ENCODE results near the gene DDAH1.
A peak's percentile ranks its signal among the peaks of the same experiment; 100 is the strongest.
"Not testable (repeated sequence)": the region's sequence is repeated elsewhere in the genome, so short reads cannot be mapped to it uniquely, and the experiment has no call there.

Gene DDAH1

GRCh38 chr1:85360730-85361493, 104.0 kb downstream of the DDAH1 start:
- Histone ChIP-seq H3K79me2 (ENCODE audit: control insufficient read depth, insufficient read depth, low read length, unreplicated experiment) (peaks cover 54% of the 10 kb centered on the region), H3K4me1 (ENCODE audit: control insufficient read depth, insufficient read depth, low read length, unreplicated experiment) (peaks cover 52% of the 10 kb centered on the region), H2AFZ (ENCODE audit: low read length, unreplicated experiment) (peak overlapping the region; percentile 34), H3K27ac (ENCODE audit: low read depth, low read length) (peak overlapping the region; percentile 81), H3K27me3 (ENCODE audit: insufficient read depth, low read length) (no peaks in the 10 kb centered on the region), H3K36me3 (ENCODE audit: insufficient read depth, low read length) (no peaks in the 10 kb centered on the region; the same call in 1 of the 2 replicates), H3K4me3 (ENCODE audit: low read depth, low read length) (peak overlapping the region; percentile 46)

DNA sequence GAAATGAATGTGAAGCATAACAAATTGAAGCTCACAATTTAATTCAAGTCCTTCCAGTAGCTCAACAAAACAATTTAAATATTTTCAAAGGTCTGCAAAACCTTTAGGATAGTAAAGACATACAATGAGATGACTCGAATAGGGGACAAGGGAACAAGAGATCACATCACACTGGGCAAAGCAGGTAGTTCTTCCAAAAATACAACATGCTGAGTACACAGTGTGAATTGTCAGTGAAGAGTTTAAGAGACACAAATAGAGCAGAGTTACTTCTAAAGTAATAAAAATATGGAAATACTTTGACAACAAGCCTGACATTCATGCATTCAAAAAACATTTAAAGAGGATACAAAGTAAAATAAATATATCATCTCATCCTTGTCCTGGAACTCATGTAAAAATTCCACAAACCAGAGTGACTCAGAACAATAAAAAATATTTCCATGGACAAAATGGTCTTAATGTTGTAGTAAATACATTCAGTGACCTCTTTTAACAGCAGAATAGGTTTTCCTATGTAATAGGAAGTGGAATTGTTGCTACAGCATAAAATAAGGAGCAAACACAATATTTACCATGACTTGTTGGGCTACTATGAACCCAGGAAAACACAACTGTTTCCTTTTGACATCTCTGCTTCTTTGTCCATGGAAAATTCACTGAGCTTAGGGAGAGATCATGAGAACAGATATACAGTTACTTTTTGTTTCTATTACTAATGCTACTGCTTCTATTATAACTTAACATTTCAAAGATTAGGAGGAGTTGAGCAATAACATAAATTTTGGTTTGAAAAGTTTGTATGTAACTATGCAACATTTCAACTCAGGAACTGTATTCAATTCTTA, 104.9 kb downstream of the DDAH1 start:
- Histone ChIP-seq H2AFZ (ENCODE audit: low read length, unreplicated experiment) (no peak overlapping the region), H3K79me2 (ENCODE audit: control insufficient read depth, insufficient read depth, low read length, unreplicated experiment) (peaks cover 46% of the 10 kb centered on the region), H3K4me1 (ENCODE audit: control insufficient read depth, insufficient read depth, low read length, unreplicated experiment) (peaks cover 47% of the 10 kb centered on the region), H3K27me3 (ENCODE audit: insufficient read depth, low read length) (no peaks in the 10 kb centered on the region), H3K36me3 (ENCODE audit: insufficient read depth, low read length) (no peaks in the 10 kb centered on the region; the same call in 1 of the 2 replicates), H3K4me3 (ENCODE audit: low read depth, low read length) (peak overlapping the region; percentile 46), H3K27ac (ENCODE audit: low read depth, low read length) (peak overlapping the region; percentile 81)

- peaks cover 40% of the 10 kb centered on the region for H3K79me2 ChIP-seq (ENCODE audit: control insufficient read depth, insufficient read depth, low read length, unreplicated experiment)
- H3K4me1 ChIP-seq (ENCODE audit: control insufficient read depth, insufficient read depth, low read length, unreplicated experiment) = peaks cover 47% of the 10 kb centered on the region
Observed at GRCh38 chr1:85358702-85359438, 106.1 kb downstream of the DDAH1 start.

DNA sequence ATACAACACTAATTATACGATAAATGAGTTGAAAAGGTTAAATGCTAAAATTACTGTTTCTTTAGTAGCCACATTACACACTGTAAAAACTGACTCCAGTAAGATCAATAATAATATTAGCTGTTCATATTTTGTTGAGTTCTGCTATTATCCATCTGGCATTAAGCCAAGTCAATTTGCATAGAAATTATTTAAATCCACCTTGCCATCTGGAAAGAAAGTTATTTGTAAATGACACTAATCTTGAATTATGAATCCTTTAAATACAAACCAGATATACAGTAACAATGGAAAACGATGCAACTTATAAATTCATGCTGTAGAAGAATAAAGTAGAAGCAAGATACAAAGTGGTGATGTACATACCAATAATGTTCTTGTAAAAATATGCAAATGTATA, 107.1 kb downstream of the DDAH1 start:
- Histone ChIP-seq H3K27me3 (ENCODE audit: insufficient read depth, low read length) (no peaks in the 10 kb centered on the region), H3K27ac (ENCODE audit: low read depth, low read length) (no peak overlapping the region), H2AFZ (ENCODE audit: low read length, unreplicated experiment) (no peak overlapping the region), H3K36me3 (ENCODE audit: insufficient read depth, low read length) (no peaks in the 10 kb centered on the region; the same call in 1 of the 2 replicates), H3K4me3 (ENCODE audit: low read depth, low read length) (no peak overlapping the region), H3K4me1 (ENCODE audit: control insufficient read depth, insufficient read depth, low read length, unreplicated experiment) (peaks cover 39% of the 10 kb centered on the region), H3K79me2 (ENCODE audit: control insufficient read depth, insufficient read depth, low read length, unreplicated experiment) (peaks cover 34% of the 10 kb centered on the region)

More at GRCh38 chr1:85358702-85359438, 106.1 kb downstream of the DDAH1 start:
- no peaks in the 10 kb centered on the region; the same call in 1 of the 2 replicates for H3K36me3 ChIP-seq (ENCODE audit: insufficient read depth, low read length)
- H3K4me3 ChIP-seq (ENCODE audit: low read depth, low read length) = no peak overlapping the region
- no peak overlapping the region for H2AFZ ChIP-seq (ENCODE audit: low read length, unreplicated experiment)
- H3K27me3 ChIP-seq (ENCODE audit: insufficient read depth, low read length) = no peaks in the 10 kb centered on the region
- peak overlapping the region; percentile 81 for H3K27ac ChIP-seq (ENCODE audit: low read depth, low read length)

- Histone ChIP-seq H3K27ac (ENCODE audit: low read depth, low read length) (no peak overlapping the region), H3K4me3 (ENCODE audit: low read depth, low read length) (no peak overlapping the region), H3K79me2 (ENCODE audit: control insufficient read depth, insufficient read depth, low read length, unreplicated experiment) (peaks cover 27% of the 10 kb centered on the region), H3K36me3 (ENCODE audit: insufficient read depth, low read length) (no peaks in the 10 kb centered on the region; the same call in 1 of the 2 replicates), H3K4me1 (ENCODE audit: control insufficient read depth, insufficient read depth, low read length, unreplicated experiment) (peaks cover 24% of the 10 kb centered on the region), H3K27me3 (ENCODE audit: insufficient read depth, low read length) (no peaks in the 10 kb centered on the region), H2AFZ (ENCODE audit: low read length, unreplicated experiment) (no peak overlapping the region)
Observed at GRCh38 chr1:85356130-85356529, 108.8 kb downstream of the DDAH1 start.

GRCh38 chr1:85352055-85352454, 112.9 kb downstream of the DDAH1 start:
- Histone ChIP-seq H3K27ac (ENCODE audit: low read depth, low read length) (no peak overlapping the region), H2AFZ (ENCODE audit: low read length, unreplicated experiment) (no peak overlapping the region), H3K36me3 (ENCODE audit: insufficient read depth, low read length) (peaks cover 12% of the 10 kb centered on the region; the same call in 1 of the 2 replicates)

GRCh38 chr1:85351202-85351828, 113.6 kb downstream of the DDAH1 start:
- Histone ChIP-seq H3K36me3 (ENCODE audit: insufficient read depth, low read length) (peaks cover 12% of the 10 kb centered on the region; the same call in 1 of the 2 replicates), H3K79me2 (ENCODE audit: control insufficient read depth, insufficient read depth, low read length, unreplicated experiment) (peaks cover 6% of the 10 kb centered on the region), H2AFZ (ENCODE audit: low read length, unreplicated experiment) (no peak overlapping the region), H3K27ac (ENCODE audit: low read depth, low read length) (no peak overlapping the region), H3K4me3 (ENCODE audit: low read depth, low read length) (no peak overlapping the region), H3K27me3 (ENCODE audit: insufficient read depth, low read length) (no peaks in the 10 kb centered on the region), H3K4me1 (ENCODE audit: control insufficient read depth, insufficient read depth, low read length, unreplicated experiment) (no peaks in the 10 kb centered on the region)

More at GRCh38 chr1:85352055-85352454, 112.9 kb downstream of the DDAH1 start:
- Histone ChIP-seq H3K4me1 (ENCODE audit: control insufficient read depth, insufficient read depth, low read length, unreplicated experiment) (no peaks in the 10 kb centered on the region), H3K27me3 (ENCODE audit: insufficient read depth, low read length) (no peaks in the 10 kb centered on the region), H3K4me3 (ENCODE audit: low read depth, low read length) (no peak overlapping the region), H3K79me2 (ENCODE audit: control insufficient read depth, insufficient read depth, low read length, unreplicated experiment) (peaks cover 10% of the 10 kb centered on the region)

DNA sequence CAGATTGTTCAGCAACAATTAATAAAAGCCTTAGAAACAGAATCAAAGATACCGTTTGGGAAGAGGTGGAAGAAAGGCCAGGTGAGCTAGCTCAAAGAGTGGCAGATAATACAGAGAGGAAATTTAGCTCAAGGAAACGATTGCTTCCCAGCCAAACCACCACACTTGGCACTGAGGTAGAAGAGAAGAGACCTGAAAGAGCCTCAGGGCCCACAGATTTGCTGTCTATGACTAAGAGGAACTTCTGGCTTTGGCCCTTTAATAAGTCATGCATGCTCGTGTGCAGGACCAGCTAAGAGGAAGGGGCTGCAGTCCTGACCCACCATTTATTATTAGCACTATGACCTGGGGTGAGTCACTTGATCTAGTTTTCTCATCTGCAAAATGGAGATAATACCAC, 115.7 kb downstream of the DDAH1 start:
- Histone ChIP-seq H3K4me1 (ENCODE audit: control insufficient read depth, insufficient read depth, low read length, unreplicated experiment) (peaks cover 7% of the 10 kb centered on the region), H3K79me2 (ENCODE audit: control insufficient read depth, insufficient read depth, low read length, unreplicated experiment) (peaks cover 3% of the 10 kb centered on the region), H3K36me3 (ENCODE audit: insufficient read depth, low read length) (peaks cover 12% of the 10 kb centered on the region; the same call in 1 of the 2 replicates)

DNA sequence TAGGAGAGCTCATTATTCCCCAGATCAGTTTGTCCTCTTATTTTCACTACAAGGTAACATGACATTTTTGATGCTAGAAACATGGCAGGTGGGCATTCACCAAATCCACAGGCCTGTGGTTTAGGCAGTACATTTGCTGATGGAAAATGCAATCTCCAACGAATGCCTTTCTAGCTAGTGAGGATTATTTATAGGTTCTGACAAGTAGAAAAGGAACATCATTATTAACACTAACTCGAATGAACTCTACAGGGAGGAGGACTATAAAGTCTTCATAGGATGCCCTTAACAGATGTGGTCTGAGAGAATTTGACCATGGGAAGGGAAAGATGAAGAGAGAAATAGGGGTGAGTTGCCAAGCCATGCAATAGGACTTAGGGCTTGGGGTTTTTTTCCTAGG, 117.1 kb downstream of the DDAH1 start:
- Histone ChIP-seq H3K79me2 (ENCODE audit: control insufficient read depth, insufficient read depth, low read length, unreplicated experiment) (peaks cover 3% of the 10 kb centered on the region), H3K4me3 (ENCODE audit: low read depth, low read length) (no peak overlapping the region), H3K27ac (ENCODE audit: low read depth, low read length) (no peak overlapping the region), H3K36me3 (ENCODE audit: insufficient read depth, low read length) (peaks cover 12% of the 10 kb centered on the region; the same call in 1 of the 2 replicates), H3K4me1 (ENCODE audit: control insufficient read depth, insufficient read depth, low read length, unreplicated experiment) (peaks cover 14% of the 10 kb centered on the region), H2AFZ (ENCODE audit: low read length, unreplicated experiment) (no peak overlapping the region), H3K27me3 (ENCODE audit: insufficient read depth, low read length) (no peaks in the 10 kb centered on the region)

More for the DNA sequence above, 115.7 kb downstream of the DDAH1 start:
- no peak overlapping the region for H3K4me3 ChIP-seq (ENCODE audit: low read depth, low read length)
- no peaks in the 10 kb centered on the region for H3K27me3 ChIP-seq (ENCODE audit: insufficient read depth, low read length)
- no peak overlapping the region for H2AFZ ChIP-seq (ENCODE audit: low read length, unreplicated experiment)
- no peak overlapping the region for H3K27ac ChIP-seq (ENCODE audit: low read depth, low read length)

- H3K27ac ChIP-seq (ENCODE audit: low read depth, low read length); H3K79me2 ChIP-seq (ENCODE audit: control insufficient read depth, insufficient read depth, low read length, unreplicated experiment): not testable (repeated sequence)
Observed at GRCh38 chr1:85347275-85347674, 117.7 kb downstream of the DDAH1 start.

More at GRCh38 chr1:85347275-85347674, 117.7 kb downstream of the DDAH1 start:
- Histone ChIP-seq H3K36me3 (ENCODE audit: insufficient read depth, low read length) (peaks cover 12% of the 10 kb centered on the region; the same call in 1 of the 2 replicates), H3K4me1 (ENCODE audit: control insufficient read depth, insufficient read depth, low read length, unreplicated experiment) (peaks cover 21% of the 10 kb centered on the region)
- H3K4me3 ChIP-seq (ENCODE audit: low read depth, low read length); H3K27me3 ChIP-seq (ENCODE audit: insufficient read depth, low read length); H2AFZ ChIP-seq (ENCODE audit: low read length, unreplicated experiment): not testable (repeated sequence)

Data from ACC112 (cell line).